ENCODE data around the gene GABPB2.

The GABPB2 gene

GRCh38 chr1:151048645-151049032, 21.9 kb upstream of the GABPB2 start:
- TF ChIP-seq MYC (IDR thresholded peaks at IDR 0.05; ENCODE audit: low read depth, low read length), result no peak
- no peak for TF ChIP-seq MAX (IDR thresholded peaks at IDR 0.05; ENCODE audit: low read depth, low read length)
- no peak for TF ChIP-seq CTCF (IDR thresholded peaks at IDR 0.05; ENCODE audit: low read depth, low read length)
- TF ChIP-seq POLR2A (IDR thresholded peaks at IDR 0.05; ENCODE audit: extremely low read depth, insufficient read length), result no peak
- no peak for DNase-seq (ENCODE audit: low read depth)
- peak overlapping the region; percentile 61 for H3K4me3 ChIP-seq (ENCODE audit: low read depth, low read length)

- H3K4me3 ChIP-seq (ENCODE audit: low read depth, low read length), result no peak overlapping the region
- DNase-seq (ENCODE audit: low read depth), result no peak
- TF ChIP-seq MYC (IDR thresholded peaks at IDR 0.05; ENCODE audit: low read depth, low read length) (no peak), MAX (IDR thresholded peaks at IDR 0.05; ENCODE audit: low read depth, low read length) (no peak), CTCF (IDR thresholded peaks at IDR 0.05; ENCODE audit: low read depth, low read length) (no peak), POLR2A (IDR thresholded peaks at IDR 0.05; ENCODE audit: extremely low read depth, insufficient read length) (no peak)
Observed at GRCh38 chr1:151049458-151049857, 21.1 kb upstream of the GABPB2 start.

- no peak for TF ChIP-seq MAX (IDR thresholded peaks at IDR 0.05; ENCODE audit: low read depth, low read length)
- no peak for TF ChIP-seq POLR2A (IDR thresholded peaks at IDR 0.05; ENCODE audit: extremely low read depth, insufficient read length)
- TF ChIP-seq CTCF (IDR thresholded peaks at IDR 0.05; ENCODE audit: low read depth, low read length), result no peak
- no peak for TF ChIP-seq MYC (IDR thresholded peaks at IDR 0.05; ENCODE audit: low read depth, low read length)
- H3K4me3 ChIP-seq (ENCODE audit: low read depth, low read length), result no peak overlapping the region
- no peak for DNase-seq (ENCODE audit: low read depth)
Observed at GRCh38 chr1:151050051-151050688, 20.4 kb upstream of the GABPB2 start.

GRCh38 chr1:151051356-151052009, 19.1 kb upstream of the GABPB2 start:
- TF ChIP-seq CTCF (IDR thresholded peaks at IDR 0.05; ENCODE audit: low read depth, low read length) (no peak), POLR2A (IDR thresholded peaks at IDR 0.05; ENCODE audit: extremely low read depth, insufficient read length) (no peak), MYC (IDR thresholded peaks at IDR 0.05; ENCODE audit: low read depth, low read length) (no peak), MAX (IDR thresholded peaks at IDR 0.05; ENCODE audit: low read depth, low read length) (no peak)
- no peak for DNase-seq (ENCODE audit: low read depth)
- no peak overlapping the region for H3K4me3 ChIP-seq (ENCODE audit: low read depth, low read length)

GRCh38 chr1:151054971-151055547, 15.5 kb upstream of the GABPB2 start:
- TF ChIP-seq MYC (IDR thresholded peaks at IDR 0.05; ENCODE audit: low read depth, low read length) (no peak), MAX (IDR thresholded peaks at IDR 0.05; ENCODE audit: low read depth, low read length) (no peak), POLR2A (IDR thresholded peaks at IDR 0.05; ENCODE audit: extremely low read depth, insufficient read length) (no peak)
- no peak overlapping the region for H3K4me3 ChIP-seq (ENCODE audit: low read depth, low read length)
- no peak for DNase-seq (ENCODE audit: low read depth)

- no peak for DNase-seq (ENCODE audit: low read depth)
- TF ChIP-seq CTCF (IDR thresholded peaks at IDR 0.05; ENCODE audit: low read depth, low read length) (no peak), POLR2A (IDR thresholded peaks at IDR 0.05; ENCODE audit: extremely low read depth, insufficient read length) (no peak)
- H3K4me3 ChIP-seq (ENCODE audit: low read depth, low read length), result peak overlapping the region; percentile 23
Observed at GRCh38 chr1:151055581-151055980, 15.0 kb upstream of the GABPB2 start.

Data from NB4 (cell line).